HL-60 (cell line): ENCODE data around the gene SFMBT1.

Source experiments
- DNase-seq, 2 experiments: peaks; one replicate each; pipeline ENCODE4 v3.0.0-alpha.2; 2010 to 2020; ENCODE audit warnings: low read depth in 1 of 2, low spot score in 1 of 2
- H3K27ac ChIP-seq: fragments of 250-450 bp; sonication (Bioruptor Pico); replicated peaks from 2 replicates; pipeline ENCODE4 v1.5.1; 2020; ENCODE audit warnings: mild to moderate bottlenecking, moderate library complexity
- H3K27me3 ChIP-seq: fragments of 250-450 bp; sonication (Bioruptor Pico); 2 replicates; pipeline ENCODE4 v1.5.1; 2021; ENCODE audit warnings: mild to moderate bottlenecking, moderate library complexity; ENCODE audit not compliant: insufficient read depth, poor library complexity, severe bottlenecking
- H3K4me3 ChIP-seq: replicated peaks from 2 replicates; pipeline ENCODE4 v1.5.1; 2011; ENCODE audit warnings: mild to moderate bottlenecking, control low read depth, low read length; ENCODE audit not compliant: insufficient read depth
- CTCF ChIP-seq: IDR thresholded peaks from one replicate; pipeline ENCODE4 v1.5.1; 2011; ENCODE audit warnings: low read length, control low read depth, inconsistent platforms; ENCODE audit not compliant: insufficient read depth
- GABPA ChIP-seq: IDR thresholded peaks from 2 replicates; pipeline ENCODE4 v1.6.1; 2012; ENCODE audit warnings: low read depth
- POLR2AphosphoS5 ChIP-seq: IDR thresholded peaks from 2 replicates; pipeline ENCODE4 v1.6.1; 2012; ENCODE audit warnings: low read depth
- REST ChIP-seq: IDR thresholded peaks from 2 replicates; pipeline ENCODE4 v1.6.1; 2012; ENCODE audit warnings: low read depth; ENCODE audit not compliant: insufficient replicate concordance
- SPI1 ChIP-seq: IDR thresholded peaks from 2 replicates; pipeline ENCODE4 v1.6.1; 2012; ENCODE audit warnings: low read depth, mild to moderate bottlenecking, borderline replicate concordance

Gene SFMBT1

GRCh38 chr3:53005338-53005737 lies 40.5 kb downstream of the SFMBT1 start:
- H3K4me3 ChIP-seq, result no peak overlapping the region
- no peak for TF ChIP-seq POLR2AphosphoS5
- no peak for DNase-seq
- H3K27me3 ChIP-seq, result no peaks in the 10 kb centered on the region
- no peak overlapping the region for H3K27ac ChIP-seq

- DNase-seq, result no peak
- Histone ChIP-seq H3K4me3 (no peak overlapping the region), H3K27ac (no peak overlapping the region), H3K27me3 (no peaks in the 10 kb centered on the region)
- TF ChIP-seq SPI1 (no peak), CTCF (no peak), GABPA (no peak), POLR2AphosphoS5 (no peak), REST (no peak)
Observed at GRCh38 chr3:53003320-53003719, 42.6 kb downstream of the SFMBT1 start.

- Histone ChIP-seq H3K27ac (no peak overlapping the region), H3K4me3 (no peak overlapping the region)
- DNase-seq, result no peak
Observed at GRCh38 chr3:52998771-52999513, 46.9 kb downstream of the SFMBT1 start.

More at GRCh38 chr3:52998771-52999513, 46.9 kb downstream of the SFMBT1 start:
- H3K27me3 ChIP-seq, result no peaks in the 10 kb centered on the region
- TF ChIP-seq GABPA (no peak), POLR2AphosphoS5 (no peak), SPI1 (no peak), CTCF (no peak), REST (no peak)
